Activated T-cell treated with anti-CD3 and anti-CD28 coated beads, Interleukin-2, amount 50 U/mL, for 24 hours (primary cell): ENCODE measurements around the gene CNOT4.

Experiments
- DNase-seq: peaks from one replicate; pipeline ENCODE4 v3.0.0-alpha.2; 2020
- H3K27ac Mint-ChIP-seq: 2 replicates; pipeline ENCODE4 v1.8.0; 2020; ENCODE audit warnings: mild to moderate bottlenecking, mixed read lengths
- H3K27me3 Mint-ChIP-seq: 2 replicates; pipeline ENCODE4 v1.8.0; 2020; ENCODE audit warnings: mixed read lengths
- H3K36me3 Mint-ChIP-seq: 2 replicates; pipeline ENCODE4 v1.8.0; 2020; ENCODE audit warnings: low read depth, mixed read lengths
- H3K4me1 Mint-ChIP-seq: 2 replicates; pipeline ENCODE4 v1.8.0; 2020; ENCODE audit warnings: low read depth, mixed read lengths
- H3K4me3 Mint-ChIP-seq: 2 replicates; pipeline ENCODE4 v1.8.0; 2020; ENCODE audit warnings: mild to moderate bottlenecking, moderate library complexity, mixed read lengths
- H3K9me3 Mint-ChIP-seq: 2 replicates; pipeline ENCODE4 v1.8.0; 2020; ENCODE audit warnings: mixed read lengths

Gene CNOT4

DNA sequence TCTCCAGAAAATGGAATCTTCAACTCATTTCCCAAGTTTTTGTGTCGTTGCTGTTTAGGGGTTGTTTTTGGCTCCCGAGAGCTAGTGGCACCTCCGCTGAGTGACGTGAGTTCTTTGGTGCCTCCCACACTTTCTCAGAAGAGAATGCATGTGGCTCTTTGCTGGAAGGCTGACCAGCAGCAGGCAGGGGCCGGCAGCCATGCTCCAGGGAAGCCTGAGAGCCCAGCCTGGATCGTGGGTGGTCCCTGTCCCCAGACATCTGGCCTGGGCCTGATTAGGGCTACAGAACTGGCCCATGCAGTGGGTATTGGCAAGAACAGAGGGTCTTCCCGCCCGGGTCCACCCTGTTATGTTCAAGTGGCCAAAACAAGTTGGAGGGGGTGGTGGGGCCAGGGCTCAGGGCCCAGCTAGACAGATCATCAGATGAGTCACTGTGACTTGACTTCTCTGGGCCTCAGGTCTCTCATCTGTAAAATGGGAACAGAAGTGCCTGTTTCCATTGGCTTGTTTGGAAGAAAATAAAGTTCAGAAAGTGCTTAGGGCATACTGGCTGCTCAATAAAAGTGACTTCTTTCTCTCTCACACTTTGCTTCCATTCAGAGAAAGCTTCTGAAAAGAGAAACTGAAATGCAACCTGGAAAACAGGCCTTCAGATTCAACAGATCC is 193.1 kb downstream of the CNOT4 start:
- no peaks in the 10 kb centered on the region for H3K36me3 Mint-ChIP-seq
- no peak overlapping the region for H3K4me3 Mint-ChIP-seq
- no peaks in the 10 kb centered on the region for H3K9me3 Mint-ChIP-seq
- H3K27ac Mint-ChIP-seq: no peak overlapping the region
- H3K27me3 Mint-ChIP-seq: no peaks in the 10 kb centered on the region
- DNase-seq: no peak
- no peaks in the 10 kb centered on the region for H3K4me1 Mint-ChIP-seq

DNA sequence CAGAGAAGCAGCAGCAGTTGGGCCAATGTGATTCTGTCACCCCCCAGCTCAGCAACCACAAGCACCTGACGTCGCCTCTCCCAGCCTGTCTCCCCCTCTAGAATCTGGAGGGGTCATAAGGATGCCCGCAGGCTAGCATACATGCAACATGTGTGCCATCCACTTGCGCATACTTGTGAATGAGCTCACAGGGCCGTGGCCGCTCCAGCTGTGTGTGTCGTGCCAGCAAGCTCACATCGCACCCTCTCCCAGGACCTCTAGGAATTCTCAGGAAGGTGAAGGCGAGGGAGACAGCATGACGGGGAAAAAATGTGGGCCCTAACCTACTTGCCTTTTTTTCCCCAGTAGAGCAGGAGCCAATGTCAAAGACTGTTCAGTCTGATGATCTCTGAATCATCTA is 195.9 kb downstream of the CNOT4 start:
- H3K27me3 Mint-ChIP-seq: no peaks in the 10 kb centered on the region
- no peaks in the 10 kb centered on the region for H3K36me3 Mint-ChIP-seq
- H3K4me1 Mint-ChIP-seq: no peaks in the 10 kb centered on the region
- no peak overlapping the region for H3K27ac Mint-ChIP-seq
- DNase-seq: no peak
- H3K9me3 Mint-ChIP-seq: no peaks in the 10 kb centered on the region
- no peak overlapping the region for H3K4me3 Mint-ChIP-seq
